Panc1 (cell line): Measurements from ENCODE around the gene SPACA7. TPM values are rescaled to one million over a fixed set of nuclear protein-coding genes. Genes with fewer than 3 reads are reported as not detected.

Source experiments
- ATAC-seq: fragments of 200-7000 bp; cut with Tn5 transposase; 2 replicates; pipeline ENCODE4 v1.9.1; 2020; ENCODE audit warnings: mild to moderate bottlenecking, moderate library complexity
- BruUV-seq: library from RNA; stranded (reverse); fragments of 400-500 nt; replicated peaks from 2 replicates; lab custom pipeline; 2021; lab: Mats Ljungman, UMichigan
- CTCF ChIA-PET: fragments of 300-600 bp; sonication (Branson Sonifier 250); formaldehyde crosslinking; loops from one replicate; lab custom pipeline; 2022; ENCODE audit warnings: antibody characterized with exemption; lab: Charles Lee
- POLR2A ChIA-PET: fragments of 300-600 bp; sonication (Branson Sonifier 250); formaldehyde crosslinking; loops from one replicate; lab custom pipeline; 2022; ENCODE audit warnings: antibody characterized with exemption; lab: Charles Lee
- DNase-seq: peaks from one replicate; pipeline ENCODE4 v3.0.0-alpha.2; 2010; ENCODE audit warnings: low read depth, low spot score
- H3K27ac ChIP-seq: 2 replicates; pipeline ENCODE4 v1.5.1; 2011; ENCODE audit warnings: mild to moderate bottlenecking, low read length, inconsistent platforms
- H3K27me3 ChIP-seq: fragments of 200-500 bp; sonication (Bioruptor generic); 2 replicates; pipeline ENCODE4 v1.6.0; 2014; ENCODE audit warnings: low read length, inconsistent platforms; ENCODE audit not compliant: control insufficient read depth, insufficient read depth
- H3K36me3 ChIP-seq: fragments of 200-500 bp; sonication (Bioruptor generic); 2 replicates; pipeline ENCODE4 v1.5.1; 2014; ENCODE audit warnings: inconsistent platforms, mild to moderate bottlenecking, low read length, moderate library complexity; ENCODE audit not compliant: control insufficient read depth, insufficient read depth
- H3K4me1 ChIP-seq: 2 replicates; pipeline ENCODE4 v1.5.1; 2011; ENCODE audit warnings: inconsistent platforms, mild to moderate bottlenecking, low read length, moderate library complexity; ENCODE audit not compliant: control insufficient read depth, insufficient read depth
- H3K4me3 ChIP-seq, 2 experiments: 2 replicates each; pipeline ENCODE4 v1.5.1; 2011 to 2012; ENCODE audit warnings: low read depth in 2 of 2, low read length in 2 of 2, mild to moderate bottlenecking in 2 of 2, inconsistent platforms in 1 of 2, moderate library complexity in 1 of 2
- H3K9me3 ChIP-seq: fragments of 200-500 bp; sonication (Bioruptor generic); 2 replicates; pipeline ENCODE4 v1.5.1; 2014; ENCODE audit warnings: low read depth, mild to moderate bottlenecking, inconsistent platforms, low read length, moderate library complexity; ENCODE audit not compliant: control insufficient read depth, insufficient read depth
- POLR2AphosphoS5 ChIP-seq: IDR thresholded peaks from 2 replicates; pipeline ENCODE4 v1.6.1; 2012; ENCODE audit warnings: mild to moderate bottlenecking, low read depth, low read length, moderate library complexity
- SIN3A ChIP-seq: IDR thresholded peaks from 2 replicates; pipeline ENCODE4 v1.6.1; 2012; ENCODE audit warnings: low read depth, mild to moderate bottlenecking, low read length, moderate library complexity, borderline replicate concordance; ENCODE audit not compliant: insufficient read depth
- TCF7L2 ChIP-seq: IDR thresholded peaks from 2 replicates; pipeline ENCODE4 v1.6.1; 2011; ENCODE audit warnings: mild to moderate bottlenecking, low read depth, low read length, inconsistent platforms
- in situ Hi-C: cut with HindIII; loops from 2 replicates; pipeline ENCODE4 v1.10.0; 2016; ENCODE audit warnings: low sequenced_read_pairs, low pct_unique_long_range_greater_than_20kb
- intact Hi-C: fragments of 100-400 bp; cut with micrococcal nuclease; formaldehyde crosslinking; loops from one replicate; pipeline ENCODE4 v1.10.0; 2022; ENCODE audit not compliant: unreplicated experiment
- total RNA-seq: library from RNA; stranded (reverse); gene quantifications from one replicate; pipeline ENCODE4 v1.2.1, GENCODE V29; 2021; ENCODE audit not compliant: unreplicated experiment
- TF ChIP-seq, protein P1 (sequence below), 2 experiments: IDR thresholded peaks; 2 replicates each; pipeline ENCODE4 v1.6.1; 2011 to 2012; ENCODE audit warnings: low read depth in 2 of 2, control low read depth in 1 of 2, low read length in 1 of 2, mild to moderate bottlenecking in 1 of 2, moderate library complexity in 1 of 2; ENCODE audit not compliant: insufficient read depth in 1 of 2
- TF ChIP-seq, protein P2 (sequence below): fragments of 450-650 bp; IDR thresholded peaks from 2 replicates; pipeline ENCODE4 v1.5.1; 2017; ENCODE audit warnings: mild to moderate bottlenecking

Gene SPACA7
- total RNA-seq, 1 experiment from 2014 or later: not detected

DNA sequence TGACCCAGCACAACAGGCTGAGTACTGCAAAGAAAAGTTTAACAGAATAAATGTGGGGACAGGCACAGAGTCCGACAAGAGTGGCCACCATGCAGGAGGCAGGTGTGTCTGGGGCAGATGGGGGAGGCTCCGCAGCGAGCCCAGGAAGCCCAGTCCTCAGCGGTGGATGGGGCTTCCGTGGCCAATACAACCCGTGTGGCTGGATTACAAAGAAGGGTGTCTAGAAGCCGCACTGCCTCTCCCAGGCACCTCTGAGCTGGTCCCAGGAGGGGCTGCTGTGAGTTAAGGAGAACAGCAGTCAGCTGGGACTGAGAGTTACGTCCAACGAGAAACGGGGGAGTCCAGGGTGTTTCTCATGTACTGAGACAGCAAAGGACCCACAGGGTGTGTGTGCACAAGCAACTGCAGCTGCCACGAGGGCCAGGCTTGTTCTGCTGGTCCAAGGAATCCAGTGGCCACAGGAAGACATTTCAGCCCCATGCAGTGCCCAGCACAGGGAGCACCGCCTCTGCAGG lies 70.2 kb downstream of the SPACA7 start:
- in situ Hi-C loops: no loop called here
- CTCF ChIA-PET: no interaction called here
- DNase-seq (no peak), ATAC-seq (no peak)
- POLR2A ChIA-PET: no interaction called here
- TF ChIP-seq POLR2AphosphoS5 (no peak), SIN3A (no peak), TCF7L2 (no peak)
- TF ChIP-seq, protein P1, sequence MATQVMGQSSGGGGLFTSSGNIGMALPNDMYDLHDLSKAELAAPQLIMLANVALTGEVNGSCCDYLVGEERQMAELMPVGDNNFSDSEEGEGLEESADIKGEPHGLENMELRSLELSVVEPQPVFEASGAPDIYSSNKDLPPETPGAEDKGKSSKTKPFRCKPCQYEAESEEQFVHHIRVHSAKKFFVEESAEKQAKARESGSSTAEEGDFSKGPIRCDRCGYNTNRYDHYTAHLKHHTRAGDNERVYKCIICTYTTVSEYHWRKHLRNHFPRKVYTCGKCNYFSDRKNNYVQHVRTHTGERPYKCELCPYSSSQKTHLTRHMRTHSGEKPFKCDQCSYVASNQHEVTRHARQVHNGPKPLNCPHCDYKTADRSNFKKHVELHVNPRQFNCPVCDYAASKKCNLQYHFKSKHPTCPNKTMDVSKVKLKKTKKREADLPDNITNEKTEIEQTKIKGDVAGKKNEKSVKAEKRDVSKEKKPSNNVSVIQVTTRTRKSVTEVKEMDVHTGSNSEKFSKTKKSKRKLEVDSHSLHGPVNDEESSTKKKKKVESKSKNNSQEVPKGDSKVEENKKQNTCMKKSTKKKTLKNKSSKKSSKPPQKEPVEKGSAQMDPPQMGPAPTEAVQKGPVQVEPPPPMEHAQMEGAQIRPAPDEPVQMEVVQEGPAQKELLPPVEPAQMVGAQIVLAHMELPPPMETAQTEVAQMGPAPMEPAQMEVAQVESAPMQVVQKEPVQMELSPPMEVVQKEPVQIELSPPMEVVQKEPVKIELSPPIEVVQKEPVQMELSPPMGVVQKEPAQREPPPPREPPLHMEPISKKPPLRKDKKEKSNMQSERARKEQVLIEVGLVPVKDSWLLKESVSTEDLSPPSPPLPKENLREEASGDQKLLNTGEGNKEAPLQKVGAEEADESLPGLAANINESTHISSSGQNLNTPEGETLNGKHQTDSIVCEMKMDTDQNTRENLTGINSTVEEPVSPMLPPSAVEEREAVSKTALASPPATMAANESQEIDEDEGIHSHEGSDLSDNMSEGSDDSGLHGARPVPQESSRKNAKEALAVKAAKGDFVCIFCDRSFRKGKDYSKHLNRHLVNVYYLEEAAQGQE (IDR thresholded peaks at IDR 0.05; ENCODE audit: insufficient read depth in 1 of 2, low read depth in 2 of 2, low read length in 1 of 2): no peak
- TF ChIP-seq, protein P2, sequence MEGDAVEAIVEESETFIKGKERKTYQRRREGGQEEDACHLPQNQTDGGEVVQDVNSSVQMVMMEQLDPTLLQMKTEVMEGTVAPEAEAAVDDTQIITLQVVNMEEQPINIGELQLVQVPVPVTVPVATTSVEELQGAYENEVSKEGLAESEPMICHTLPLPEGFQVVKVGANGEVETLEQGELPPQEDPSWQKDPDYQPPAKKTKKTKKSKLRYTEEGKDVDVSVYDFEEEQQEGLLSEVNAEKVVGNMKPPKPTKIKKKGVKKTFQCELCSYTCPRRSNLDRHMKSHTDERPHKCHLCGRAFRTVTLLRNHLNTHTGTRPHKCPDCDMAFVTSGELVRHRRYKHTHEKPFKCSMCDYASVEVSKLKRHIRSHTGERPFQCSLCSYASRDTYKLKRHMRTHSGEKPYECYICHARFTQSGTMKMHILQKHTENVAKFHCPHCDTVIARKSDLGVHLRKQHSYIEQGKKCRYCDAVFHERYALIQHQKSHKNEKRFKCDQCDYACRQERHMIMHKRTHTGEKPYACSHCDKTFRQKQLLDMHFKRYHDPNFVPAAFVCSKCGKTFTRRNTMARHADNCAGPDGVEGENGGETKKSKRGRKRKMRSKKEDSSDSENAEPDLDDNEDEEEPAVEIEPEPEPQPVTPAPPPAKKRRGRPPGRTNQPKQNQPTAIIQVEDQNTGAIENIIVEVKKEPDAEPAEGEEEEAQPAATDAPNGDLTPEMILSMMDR: no peak
- H3K4me1 ChIP-seq: no peaks in the 10 kb centered on the region
- BruUV-seq: no TSS peak
- no peaks in the 10 kb centered on the region for H3K27me3 ChIP-seq
- H3K4me3 ChIP-seq: no peak overlapping the region
- intact Hi-C loops: loop anchor here (10.0 kb wide), 1 partner anchor 92 kb away; no protein-coding TSS in a partner anchor
- no peak overlapping the region for H3K27ac ChIP-seq
- no peaks in the 10 kb centered on the region for H3K9me3 ChIP-seq
- H3K36me3 ChIP-seq: no peaks in the 10 kb centered on the region

DNA sequence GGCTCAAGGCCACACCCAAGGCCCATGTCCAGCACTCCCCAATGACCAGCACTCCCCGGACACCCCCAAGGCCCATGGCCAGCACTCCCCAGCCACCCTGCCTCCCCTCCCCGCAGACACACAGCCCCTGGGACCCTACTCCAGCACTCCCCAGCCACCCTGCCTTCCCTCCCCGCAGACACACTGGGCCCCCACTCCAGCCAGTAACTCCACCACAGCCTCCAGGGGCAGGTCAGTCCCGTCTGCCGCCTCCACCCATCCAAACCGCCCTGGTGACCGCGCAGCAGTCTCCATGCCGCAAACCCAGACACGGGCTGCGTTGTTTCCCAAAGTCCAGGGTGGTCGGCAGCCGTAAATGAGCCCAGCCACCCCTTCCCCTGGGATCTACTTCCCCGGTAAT lies 70.7 kb downstream of the SPACA7 start:
- Histone ChIP-seq H3K27me3 (no peaks in the 10 kb centered on the region), H3K27ac (no peak overlapping the region), H3K4me1 (no peaks in the 10 kb centered on the region), H3K9me3 (no peaks in the 10 kb centered on the region), H3K4me3 (no peak overlapping the region), H3K36me3 (no peaks in the 10 kb centered on the region)
- DNase-seq (no peak), ATAC-seq (no peak)
- intact Hi-C loops (loop anchor here (10.0 kb wide), 1 partner anchor 92 kb away; no protein-coding TSS in a partner anchor), in situ Hi-C loops (no loop called here)
- CTCF ChIA-PET: no interaction called here
- TF ChIP-seq, protein P1 (IDR thresholded peaks at IDR 0.05; ENCODE audit: insufficient read depth in 1 of 2, low read depth in 2 of 2, low read length in 1 of 2): no peak
- TF ChIP-seq SIN3A (no peak), POLR2AphosphoS5 (no peak), TCF7L2 (no peak)
- TF ChIP-seq, protein P2: no peak
- no TSS peak for BruUV-seq
- POLR2A ChIA-PET: no interaction called here
